WI38 (cell line): Measurements from ENCODE around the gene TRAPPC2.
"Not testable (repeated sequence)": the region's sequence is repeated elsewhere in the genome, so short reads cannot be mapped to it uniquely, and the experiment has no call there.

ENCODE experiments used
- H3K4me3 ChIP-seq: 2 replicates; pipeline ENCODE4 v1.5.1; 2011; ENCODE audit warnings: low read depth, mild to moderate bottlenecking, control low read depth, low read length
- TF ChIP-seq, protein P1 (sequence below): IDR thresholded peaks from 2 replicates; pipeline ENCODE4 v1.5.1; 2012; ENCODE audit warnings: low read depth, mild to moderate bottlenecking, control low read depth, low read length

The TRAPPC2 gene

DNA sequence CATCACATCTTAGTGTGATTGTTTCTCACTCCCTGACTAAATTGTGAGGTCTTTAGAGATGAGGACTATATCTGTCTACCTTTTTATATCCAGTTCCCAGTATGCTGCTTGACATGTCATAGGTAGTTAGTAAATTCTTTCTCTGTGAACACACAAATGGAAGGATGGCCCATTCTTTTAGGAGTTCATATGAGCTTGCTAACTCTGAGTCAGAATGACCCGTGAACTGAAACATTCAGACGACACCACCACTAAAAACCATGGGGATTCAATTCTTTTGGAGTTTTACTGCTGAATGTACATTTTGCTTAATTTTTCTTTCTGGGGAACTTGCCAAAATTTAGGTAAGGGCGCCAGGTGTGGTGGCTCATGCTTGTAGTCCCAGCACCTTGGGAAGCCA lies 14.1 kb upstream of the TRAPPC2 start:
- H3K4me3 ChIP-seq = no peak overlapping the region
- TF ChIP-seq, protein P1, sequence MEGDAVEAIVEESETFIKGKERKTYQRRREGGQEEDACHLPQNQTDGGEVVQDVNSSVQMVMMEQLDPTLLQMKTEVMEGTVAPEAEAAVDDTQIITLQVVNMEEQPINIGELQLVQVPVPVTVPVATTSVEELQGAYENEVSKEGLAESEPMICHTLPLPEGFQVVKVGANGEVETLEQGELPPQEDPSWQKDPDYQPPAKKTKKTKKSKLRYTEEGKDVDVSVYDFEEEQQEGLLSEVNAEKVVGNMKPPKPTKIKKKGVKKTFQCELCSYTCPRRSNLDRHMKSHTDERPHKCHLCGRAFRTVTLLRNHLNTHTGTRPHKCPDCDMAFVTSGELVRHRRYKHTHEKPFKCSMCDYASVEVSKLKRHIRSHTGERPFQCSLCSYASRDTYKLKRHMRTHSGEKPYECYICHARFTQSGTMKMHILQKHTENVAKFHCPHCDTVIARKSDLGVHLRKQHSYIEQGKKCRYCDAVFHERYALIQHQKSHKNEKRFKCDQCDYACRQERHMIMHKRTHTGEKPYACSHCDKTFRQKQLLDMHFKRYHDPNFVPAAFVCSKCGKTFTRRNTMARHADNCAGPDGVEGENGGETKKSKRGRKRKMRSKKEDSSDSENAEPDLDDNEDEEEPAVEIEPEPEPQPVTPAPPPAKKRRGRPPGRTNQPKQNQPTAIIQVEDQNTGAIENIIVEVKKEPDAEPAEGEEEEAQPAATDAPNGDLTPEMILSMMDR = no peak

GRCh38 chrX:13747836-13748235 lies 13.4 kb upstream of the TRAPPC2 start:
- TF ChIP-seq, protein P1 = peak; percentile 73
- H3K4me3 ChIP-seq = no peak overlapping the region

- H3K4me3 ChIP-seq = no peak overlapping the region
- TF ChIP-seq, protein P1 = no peak
These were observed 8.2 kb upstream of the TRAPPC2 start for GRCh38 chrX:13742397-13743176.

- no peak overlapping the region for H3K4me3 ChIP-seq
- TF ChIP-seq, protein P1 = no peak
These were observed 7.3 kb upstream of the TRAPPC2 start for GRCh38 chrX:13741695-13742094.

DNA sequence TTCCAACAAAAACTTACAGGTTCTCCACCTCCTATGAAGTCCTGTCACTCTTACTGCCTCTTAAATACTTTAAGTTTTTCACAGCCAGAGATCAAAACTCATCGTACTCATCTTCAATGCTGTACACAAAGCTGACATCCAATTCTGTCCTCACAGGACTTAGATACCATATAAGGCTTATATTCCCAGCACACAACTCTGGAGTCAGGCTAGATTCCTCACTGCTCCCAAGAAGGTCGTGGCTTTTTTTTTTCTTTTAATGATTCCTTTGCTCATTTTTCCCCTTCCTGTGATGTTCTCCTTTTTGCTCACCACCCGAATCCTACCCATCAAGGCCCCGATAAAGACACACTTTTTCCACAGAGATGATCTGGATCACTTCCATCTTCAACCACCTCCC lies 914 bp downstream of the TRAPPC2 start:
- H3K4me3 ChIP-seq = peak overlapping the region; percentile 85
- TF ChIP-seq, protein P1 = no peak

DNA sequence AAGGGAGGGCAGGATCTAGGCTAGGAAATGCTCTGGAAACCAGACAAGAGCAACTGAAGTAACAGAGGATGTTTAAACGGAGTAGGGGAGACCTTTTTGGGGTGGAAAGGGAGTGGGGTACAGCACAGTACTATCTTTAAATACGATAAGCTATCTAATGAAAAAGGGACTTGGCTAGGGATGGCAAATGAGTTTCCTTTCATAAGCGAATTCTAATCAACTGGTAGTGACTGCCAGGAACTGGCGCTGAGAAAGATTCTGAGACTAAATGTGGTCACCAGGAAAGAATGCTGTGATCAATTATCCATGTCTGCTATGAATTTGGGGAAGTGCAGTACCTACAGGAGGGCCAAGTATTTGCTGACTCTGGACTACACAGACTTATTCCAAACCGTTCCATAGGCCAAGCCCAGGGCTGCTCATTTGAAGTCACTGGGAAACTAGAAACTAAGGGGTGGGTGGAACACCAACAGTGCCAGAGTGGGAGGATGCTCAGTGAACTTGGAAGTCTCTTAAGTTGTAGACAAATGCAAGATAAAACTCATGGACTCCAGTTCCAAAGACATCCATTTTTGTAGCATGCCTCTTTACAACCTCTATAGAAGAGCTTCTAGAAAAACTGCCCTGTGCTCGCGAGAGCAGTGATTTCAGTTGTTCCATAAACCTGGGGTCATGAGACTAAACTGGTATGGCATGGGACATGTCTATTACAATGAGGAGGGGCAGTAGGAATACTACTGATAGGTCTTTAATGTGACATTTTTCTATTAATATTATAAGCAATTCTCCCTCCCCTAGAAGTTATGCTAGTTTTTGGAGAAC lies 2.0 kb downstream of the TRAPPC2 start:
- no peak overlapping the region for H3K4me3 ChIP-seq
- TF ChIP-seq, protein P1 = no peak

DNA sequence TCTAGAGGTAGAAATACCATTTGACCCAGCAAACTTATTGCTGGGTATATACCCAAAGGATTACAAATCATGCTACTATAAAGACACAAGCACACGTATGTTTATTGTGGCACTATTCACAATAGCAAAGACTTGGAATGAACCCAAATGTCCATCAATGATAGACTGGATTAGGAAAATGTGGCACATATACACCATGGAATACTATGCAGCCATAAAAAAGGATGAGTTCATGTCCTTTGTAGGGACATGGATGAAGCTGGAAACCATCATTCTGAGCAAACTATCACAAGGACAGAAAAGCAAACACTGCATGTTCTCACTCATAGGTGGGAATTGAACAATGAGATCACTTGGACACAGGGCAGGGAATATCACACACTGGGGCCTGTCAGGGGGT lies 3.9 kb downstream of the TRAPPC2 start:
- not testable (repeated sequence) for H3K4me3 ChIP-seq

DNA sequence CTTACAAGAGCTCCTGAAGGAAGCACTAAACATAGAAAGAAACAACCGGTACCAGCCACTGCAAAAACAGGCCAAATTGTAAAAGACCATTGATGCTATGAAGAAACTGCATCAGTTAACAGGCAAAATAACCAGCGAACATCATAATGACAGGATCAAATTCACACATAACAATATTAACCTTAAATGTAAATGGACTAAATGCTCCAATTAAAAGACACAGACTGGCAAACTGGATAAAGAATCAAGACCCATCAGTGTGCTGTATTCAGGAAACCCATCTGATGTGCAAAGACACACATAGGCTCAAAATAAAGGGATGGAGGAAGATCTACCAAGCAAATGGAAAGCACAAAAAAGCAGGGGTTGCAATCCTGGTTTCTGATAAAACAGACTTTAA lies 7.8 kb downstream of the TRAPPC2 start:
- not testable (repeated sequence) for H3K4me3 ChIP-seq

DNA sequence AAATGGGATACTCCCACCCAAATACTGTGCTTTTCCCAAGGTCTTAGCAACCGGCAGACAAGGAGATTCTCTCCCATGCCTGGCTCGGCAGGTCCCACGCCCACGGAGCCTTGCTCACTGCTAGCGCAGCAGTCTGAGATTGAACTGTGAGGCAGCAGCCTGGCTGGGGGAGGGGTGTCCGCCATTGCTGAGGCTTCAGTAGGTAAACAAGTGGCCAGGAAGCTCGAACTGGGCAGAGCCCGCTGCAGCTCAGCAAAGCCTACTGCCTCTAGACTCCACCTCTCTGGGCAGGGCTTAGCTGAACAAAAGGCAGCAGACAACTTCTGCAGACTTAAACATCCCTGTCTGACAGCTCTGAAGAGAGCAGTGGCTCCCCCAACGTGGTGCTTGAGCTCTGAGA lies 9.5 kb downstream of the TRAPPC2 start:
- not testable (repeated sequence) for H3K4me3 ChIP-seq
